ENCODE measurements around the gene MOV10.

The MOV10 gene

GRCh38 chr1:112717263-112717873 lies 42.9 kb downstream of the MOV10 start (continued):
- TF ChIP-seq PATZ1 (tag by site-specific recombination; IDR thresholded peaks at IDR 0.05) = no peak
- TF ChIP-seq, protein P1, sequence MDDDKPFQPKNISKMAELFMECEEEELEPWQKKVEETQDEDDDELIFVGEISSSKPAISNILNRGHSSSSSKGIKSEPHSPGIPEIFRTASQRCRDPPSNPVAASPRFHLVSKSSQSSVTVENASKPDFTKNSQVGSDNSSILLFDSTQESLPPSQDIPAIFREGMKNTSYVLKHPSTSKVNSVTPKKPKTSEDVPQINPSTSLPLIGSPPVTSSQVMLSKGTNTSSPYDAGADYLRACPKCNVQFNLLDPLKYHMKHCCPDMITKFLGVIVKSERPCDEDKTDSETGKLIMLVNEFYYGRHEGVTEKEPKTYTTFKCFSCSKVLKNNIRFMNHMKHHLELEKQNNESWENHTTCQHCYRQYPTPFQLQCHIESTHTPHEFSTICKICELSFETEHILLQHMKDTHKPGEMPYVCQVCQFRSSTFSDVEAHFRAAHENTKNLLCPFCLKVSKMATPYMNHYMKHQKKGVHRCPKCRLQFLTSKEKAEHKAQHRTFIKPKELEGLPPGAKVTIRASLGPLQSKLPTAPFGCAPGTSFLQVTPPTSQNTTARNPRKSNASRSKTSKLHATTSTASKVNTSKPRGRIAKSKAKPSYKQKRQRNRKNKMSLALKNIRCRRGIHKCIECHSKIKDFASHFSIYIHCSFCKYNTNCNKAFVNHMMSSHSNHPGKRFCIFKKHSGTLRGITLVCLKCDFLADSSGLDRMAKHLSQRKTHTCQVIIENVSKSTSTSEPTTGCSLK (tag by site-specific recombination; IDR thresholded peaks at IDR 0.05) = no peak
- TF ChIP-seq ZBTB7A (tag by site-specific recombination; IDR thresholded peaks at IDR 0.05; ENCODE audit: low read depth) = no peak

DNA sequence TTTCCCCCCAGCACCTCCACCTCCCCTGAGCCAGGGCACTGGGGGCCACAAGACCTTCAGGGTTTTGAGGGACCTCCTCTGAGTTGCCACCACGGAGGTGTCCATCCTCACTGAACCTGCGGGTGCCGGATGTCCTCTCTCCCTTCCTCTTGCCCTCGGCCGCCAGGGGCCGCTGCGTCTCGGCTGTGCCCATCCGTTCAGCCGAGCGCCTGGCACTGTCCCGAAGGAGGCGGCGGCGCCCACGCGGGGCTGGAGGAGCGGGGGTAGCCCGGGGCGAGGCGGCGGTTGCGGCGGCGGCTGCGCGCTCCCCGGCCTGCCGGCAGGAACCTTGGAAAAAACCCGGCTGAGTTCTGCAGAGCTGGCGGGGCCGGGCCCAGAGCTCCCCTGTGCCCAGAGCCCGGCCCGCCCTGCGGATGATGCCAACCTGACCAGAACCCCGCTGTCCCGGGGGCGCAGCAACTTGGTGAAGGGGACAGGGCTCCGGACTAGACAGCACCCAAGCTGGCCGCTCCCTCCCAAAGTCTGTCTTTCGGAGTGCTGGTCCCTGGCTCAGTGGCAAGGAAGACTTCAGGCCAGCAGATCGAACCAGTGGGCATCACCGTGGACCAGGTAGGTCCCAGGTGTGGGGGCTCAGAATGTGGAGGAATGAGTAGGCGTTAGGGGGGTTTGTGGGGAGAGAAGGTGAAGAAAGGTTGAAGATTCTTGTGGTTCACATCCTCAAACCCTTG lies 44.4 kb downstream of the MOV10 start:
- H3K27ac ChIP-seq (ENCODE audit: extremely low read depth, low read depth, low read length) = no peak overlapping the region
- ChIA-PET CTCF (interaction anchor here (0.5 to 9.1 kb wide), 39 partner anchors 8 to 1212 kb away, joined by 3 to 417 read pairs (median 4); partner anchors contain the start of gene LRIG2), POLR2A (interaction anchor here (1.0 kb wide), 1 partner anchor 237 kb away, joined by 4 read pairs; the partner anchor contains the start of gene SLC16A1)
- no peaks in the 10 kb centered on the region for H3K4me1 ChIP-seq (ENCODE audit: control insufficient read depth, insufficient read depth, low read length)
- no peak overlapping the region for H3K4me3 ChIP-seq (ENCODE audit: low read depth, low read length)
- no peaks in the 10 kb centered on the region for H3K36me3 ChIP-seq (ENCODE audit: control insufficient read depth in 2 of 2, insufficient read depth in 1 of 2, low read length in 2 of 2)
- H3K9me3 ChIP-seq (ENCODE audit: control insufficient read depth, insufficient read depth, low read depth, low read length) = no peaks in the 10 kb centered on the region
- no peak for TF ChIP-seq HOXC10 (CRISPR knock-in tag; IDR thresholded peaks at IDR 0.05)
- TF ChIP-seq ZNF664 (tag by site-specific recombination; IDR thresholded peaks at IDR 0.05) = no peak
- no peak for TF ChIP-seq KLF17 (tag by site-specific recombination; IDR thresholded peaks at IDR 0.05)
- peak; percentile 99 for TF ChIP-seq GLIS1 (tag by site-specific recombination; IDR thresholded peaks at IDR 0.05)
- peak; percentile 35 for TF ChIP-seq ZBTB26 (tag by site-specific recombination; optimal IDR thresholded peaks at IDR 0.05)
- TF ChIP-seq ZNF404 (tag by site-specific recombination; IDR thresholded peaks at IDR 0.05) = no peak
- TF ChIP-seq, protein P2, sequence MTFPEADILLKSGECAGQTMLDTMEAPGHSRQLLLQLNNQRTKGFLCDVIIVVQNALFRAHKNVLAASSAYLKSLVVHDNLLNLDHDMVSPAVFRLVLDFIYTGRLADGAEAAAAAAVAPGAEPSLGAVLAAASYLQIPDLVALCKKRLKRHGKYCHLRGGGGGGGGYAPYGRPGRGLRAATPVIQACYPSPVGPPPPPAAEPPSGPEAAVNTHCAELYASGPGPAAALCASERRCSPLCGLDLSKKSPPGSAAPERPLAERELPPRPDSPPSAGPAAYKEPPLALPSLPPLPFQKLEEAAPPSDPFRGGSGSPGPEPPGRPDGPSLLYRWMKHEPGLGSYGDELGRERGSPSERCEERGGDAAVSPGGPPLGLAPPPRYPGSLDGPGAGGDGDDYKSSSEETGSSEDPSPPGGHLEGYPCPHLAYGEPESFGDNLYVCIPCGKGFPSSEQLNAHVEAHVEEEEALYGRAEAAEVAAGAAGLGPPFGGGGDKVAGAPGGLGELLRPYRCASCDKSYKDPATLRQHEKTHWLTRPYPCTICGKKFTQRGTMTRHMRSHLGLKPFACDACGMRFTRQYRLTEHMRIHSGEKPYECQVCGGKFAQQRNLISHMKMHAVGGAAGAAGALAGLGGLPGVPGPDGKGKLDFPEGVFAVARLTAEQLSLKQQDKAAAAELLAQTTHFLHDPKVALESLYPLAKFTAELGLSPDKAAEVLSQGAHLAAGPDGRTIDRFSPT (tag by site-specific recombination; IDR thresholded peaks at IDR 0.05) = 0 out of 2 replicates have a peak, but pooled peaks have one; percentile 58
- TF ChIP-seq ZEB2 (tag by site-specific recombination; IDR thresholded peaks at IDR 0.05) = no peak
- TF ChIP-seq ZFHX2 (tag by site-specific recombination; conservative IDR thresholded peaks at IDR 0.05) = peak; percentile 86
- peak; percentile 82 for TF ChIP-seq ZNF660 (tag by site-specific recombination; IDR thresholded peaks at IDR 0.05)
- TF ChIP-seq ZNF561 (tag by site-specific recombination; IDR thresholded peaks at IDR 0.05; ENCODE audit: borderline replicate concordance) = peak; percentile 43; the same call in 1 of the 2 replicates
- TF ChIP-seq ZSCAN30 (tag by site-specific recombination; IDR thresholded peaks at IDR 0.05) = peak; percentile 47; the same call in 1 of the 2 replicates
- peak; percentile 57 for TF ChIP-seq GLIS2 (tag by site-specific recombination; IDR thresholded peaks at IDR 0.05)
- 0 out of 2 replicates have a peak, but pooled peaks have one; percentile 44 for TF ChIP-seq ZNF777 (tag by site-specific recombination; IDR thresholded peaks at IDR 0.05; ENCODE audit: borderline replicate concordance)
- no peak for TF ChIP-seq BCL11A (tag by site-specific recombination; IDR thresholded peaks at IDR 0.05; ENCODE audit: low read depth)
- TF ChIP-seq, protein P3, sequence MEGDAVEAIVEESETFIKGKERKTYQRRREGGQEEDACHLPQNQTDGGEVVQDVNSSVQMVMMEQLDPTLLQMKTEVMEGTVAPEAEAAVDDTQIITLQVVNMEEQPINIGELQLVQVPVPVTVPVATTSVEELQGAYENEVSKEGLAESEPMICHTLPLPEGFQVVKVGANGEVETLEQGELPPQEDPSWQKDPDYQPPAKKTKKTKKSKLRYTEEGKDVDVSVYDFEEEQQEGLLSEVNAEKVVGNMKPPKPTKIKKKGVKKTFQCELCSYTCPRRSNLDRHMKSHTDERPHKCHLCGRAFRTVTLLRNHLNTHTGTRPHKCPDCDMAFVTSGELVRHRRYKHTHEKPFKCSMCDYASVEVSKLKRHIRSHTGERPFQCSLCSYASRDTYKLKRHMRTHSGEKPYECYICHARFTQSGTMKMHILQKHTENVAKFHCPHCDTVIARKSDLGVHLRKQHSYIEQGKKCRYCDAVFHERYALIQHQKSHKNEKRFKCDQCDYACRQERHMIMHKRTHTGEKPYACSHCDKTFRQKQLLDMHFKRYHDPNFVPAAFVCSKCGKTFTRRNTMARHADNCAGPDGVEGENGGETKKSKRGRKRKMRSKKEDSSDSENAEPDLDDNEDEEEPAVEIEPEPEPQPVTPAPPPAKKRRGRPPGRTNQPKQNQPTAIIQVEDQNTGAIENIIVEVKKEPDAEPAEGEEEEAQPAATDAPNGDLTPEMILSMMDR (tag by site-specific recombination; IDR thresholded peaks at IDR 0.05) = peak; percentile 85
- no peak for TF ChIP-seq KLF10 (tag by site-specific recombination; IDR thresholded peaks at IDR 0.05)
- peak; percentile 85 for TF ChIP-seq ZBTB8A (tag by site-specific recombination; IDR thresholded peaks at IDR 0.05)
